SU-DHL-6 (cell line): ENCODE results near the gene NEGR1.

Experiments used
- H2AFZ ChIP-seq: fragments of 200-600 bp; sonication (generic); 2 replicates; pipeline ENCODE4 v1.6.1; 2014; ENCODE audit warnings: low read depth, mild to moderate bottlenecking, moderate library complexity, mixed read lengths, antibody characterized with exemption, low read length; ENCODE audit not compliant: severe bottlenecking
- H3F3A ChIP-seq: fragments of 200-600 bp; shearing (Covaris generic); 2 replicates; pipeline ENCODE4 v1.6.0; 2016; ENCODE audit warnings: antibody characterized with exemption, mild to moderate bottlenecking; ENCODE audit not compliant: insufficient read depth
- H3K27ac ChIP-seq: fragments of 200-600 bp; sonication (generic); 2 replicates; pipeline ENCODE4 v1.5.1; 2016; ENCODE audit warnings: low read depth, mild to moderate bottlenecking, low read length, moderate library complexity, mixed read lengths
- H3K27me3 ChIP-seq: fragments of 200-600 bp; sonication (generic), shearing (Covaris generic); 2 replicates; pipeline ENCODE4 v1.6.0; 2014; ENCODE audit warnings: mild to moderate bottlenecking, low read length
- H3K36me3 ChIP-seq: fragments of 200-600 bp; sonication (generic); 2 replicates; pipeline ENCODE4 v1.6.1; 2014; ENCODE audit warnings: mild to moderate bottlenecking, low read length, mixed read lengths
- H3K4me2 ChIP-seq: fragments of 300-600, 200-600 bp; shearing (Covaris generic), sonication (generic); 2 replicates; pipeline ENCODE4 v1.6.0; 2014; ENCODE audit warnings: low read length, low read depth, mild to moderate bottlenecking; ENCODE audit not compliant: poor library complexity, severe bottlenecking
- H3K4me3 ChIP-seq: fragments of 200-600 bp; sonication (generic); 2 replicates; pipeline ENCODE4 v1.5.1; 2014; ENCODE audit warnings: antibody characterized with exemption, low read length, mild to moderate bottlenecking, mixed read lengths; ENCODE audit not compliant: insufficient read depth, poor library complexity, severe bottlenecking
- H3K79me2 ChIP-seq: fragments of 200-600 bp; sonication (generic); 2 replicates; pipeline ENCODE4 v1.6.1; 2014; ENCODE audit warnings: mild to moderate bottlenecking, low read length, moderate library complexity; ENCODE audit not compliant: insufficient read depth
- H3K9ac ChIP-seq: fragments of 200-600 bp; sonication (generic); 2 replicates; pipeline ENCODE4 v1.7.0; 2014; ENCODE audit warnings: mild to moderate bottlenecking, low read length
- H3K9me2 ChIP-seq: fragments of 200-600 bp; sonication (generic); replicated peaks from 2 replicates; pipeline ENCODE4 v1.6.1; 2014; ENCODE audit warnings: low read length; ENCODE audit not compliant: insufficient read depth
- H3K9me3 ChIP-seq: fragments of 200-600 bp; sonication (generic); 2 replicates; pipeline ENCODE4 v1.6.1; 2014; ENCODE audit warnings: low read length, mixed read lengths; ENCODE audit not compliant: insufficient read depth
- H4K20me1 ChIP-seq: fragments of 200-600 bp; sonication (generic); 2 replicates; pipeline ENCODE4 v1.6.1; 2014; ENCODE audit warnings: low read depth, mild to moderate bottlenecking, antibody characterized with exemption, low read length, moderate library complexity, mixed read lengths
- CTCF ChIP-seq: fragments of 200-600 bp; sonication (generic); IDR thresholded peaks from one replicate; pipeline ENCODE4 v1.5.1; 2017; ENCODE audit warnings: antibody characterized with exemption, mild to moderate bottlenecking, low read length, moderate library complexity; ENCODE audit not compliant: insufficient read depth, poor library complexity, severe bottlenecking
- EZH2phosphoT487 ChIP-seq: fragments of 200-600 bp; sonication (generic), shearing (Covaris generic); conservative IDR thresholded peaks from 2 replicates; pipeline ENCODE4 v1.6.1; 2018; ENCODE audit warnings: mild to moderate bottlenecking, antibody characterized with exemption, low read length, moderate library complexity, mixed read lengths

Gene NEGR1

GRCh38 chr1:71494163-71494562 lies 788.2 kb downstream of the NEGR1 start:
- Histone ChIP-seq H3K4me2 (no peak overlapping the region), H3K9me3 (no peaks in the 10 kb centered on the region), H3K4me3 (no peak overlapping the region), H3K79me2 (no peaks in the 10 kb centered on the region), H3K27ac (no peak overlapping the region), H3K27me3 (no peaks in the 10 kb centered on the region), H4K20me1 (no peaks in the 10 kb centered on the region), H2AFZ (no peak overlapping the region), H3K9me2 (no peaks in the 10 kb centered on the region), H3K9ac (no peak overlapping the region), H3F3A (no peaks in the 10 kb centered on the region), H3K36me3 (no peaks in the 10 kb centered on the region)
- TF ChIP-seq CTCF (no peak), EZH2phosphoT487 (no peak)

GRCh38 chr1:71492298-71493041 lies 789.9 kb downstream of the NEGR1 start:
- TF ChIP-seq CTCF (no peak), EZH2phosphoT487 (no peak)
- Histone ChIP-seq H3K27me3 (no peaks in the 10 kb centered on the region), H3K9me2 (no peaks in the 10 kb centered on the region), H3K4me2 (no peak overlapping the region), H3K9me3 (no peaks in the 10 kb centered on the region), H3F3A (no peaks in the 10 kb centered on the region), H3K9ac (no peak overlapping the region), H3K79me2 (no peaks in the 10 kb centered on the region), H3K4me3 (no peak overlapping the region), H2AFZ (no peak overlapping the region), H3K27ac (no peak overlapping the region), H3K36me3 (no peaks in the 10 kb centered on the region), H4K20me1 (no peaks in the 10 kb centered on the region)

DNA sequence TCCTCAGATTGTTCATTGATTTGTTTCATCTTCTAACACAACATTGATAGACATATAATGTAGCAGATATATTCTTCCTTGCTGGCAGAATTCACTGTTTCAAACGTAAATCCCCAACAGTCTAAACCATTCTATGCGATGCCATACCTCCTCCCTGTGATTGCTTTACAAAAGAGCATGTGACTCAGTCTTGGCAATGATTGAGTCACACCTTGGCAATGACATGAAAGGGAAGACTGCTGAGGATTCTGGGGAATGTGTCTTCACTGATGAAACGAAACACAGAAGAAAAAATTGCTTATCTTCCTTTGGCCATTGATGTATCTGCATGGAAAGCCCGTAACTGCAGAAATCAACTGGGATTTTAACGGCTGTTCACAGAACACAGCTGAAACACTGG lies 791.9 kb downstream of the NEGR1 start:
- Histone ChIP-seq H3K36me3 (no peaks in the 10 kb centered on the region), H3K9ac (no peak overlapping the region), H3K4me2 (no peak overlapping the region), H3K9me2 (no peaks in the 10 kb centered on the region; the same call in 1 of the 2 replicates), H3K9me3 (no peaks in the 10 kb centered on the region), H3F3A (no peaks in the 10 kb centered on the region), H3K27me3 (no peaks in the 10 kb centered on the region), H4K20me1 (no peaks in the 10 kb centered on the region), H3K4me3 (no peak overlapping the region), H3K27ac (no peak overlapping the region), H3K79me2 (no peaks in the 10 kb centered on the region), H2AFZ (no peak overlapping the region)
- TF ChIP-seq EZH2phosphoT487: no peak
- TF ChIP-seq CTCF: no peak
